SK-N-SH (cell line): ENCODE data around the gene GRIN1. TPM values are rescaled to one million over a fixed set of nuclear protein-coding genes. Genes with fewer than 3 reads are reported as not detected.

Experiments
- CTCF ChIA-PET: fragments of 300-600, 350-600 bp; formaldehyde crosslinking; extraction: SDS; loops from one replicate; lab custom pipeline; 2021; lab: Yijun Ruan, JAX
- POLR2A ChIA-PET: fragments of 350-600 bp; sonication (Branson Sonifier 250); formaldehyde crosslinking; extraction: SDS; loops from one replicate; lab custom pipeline; 2020; ENCODE audit warnings: antibody characterized with exemption, inconsistent platforms; lab: Yijun Ruan, JAX
- DNase-seq: peaks from one replicate; pipeline ENCODE4 v3.0.0; 2012
- H2AFZ ChIP-seq: fragments of 200-600 bp; sonication (generic); 2 replicates; pipeline ENCODE4 v1.8.1; 2016; ENCODE audit warnings: antibody characterized with exemption, mild to moderate bottlenecking, low read depth
- H3F3A ChIP-seq: fragments of 200-600 bp; sonication (generic); replicated peaks from 2 replicates; pipeline ENCODE3; 2016; ENCODE audit warnings: antibody characterized with exemption, mild to moderate bottlenecking; ENCODE audit not compliant: insufficient read depth
- H3K27ac ChIP-seq, 2 experiments: fragments of 200-500 bp in 1 of 2; fragments of 200-600 bp in 1 of 2; sonication (Bioruptor generic) in 1 of 2; sonication (generic), shearing (Covaris generic) in 1 of 2; 2 replicates each; pipeline versions ENCODE4 v1.5.1 to v1.6.1; 2014 to 2016; ENCODE audit warnings: low read depth in 2 of 2, inconsistent platforms in 1 of 2, low read length in 1 of 2, mild to moderate bottlenecking in 1 of 2, mixed read lengths in 1 of 2
- H3K27me3 ChIP-seq: fragments of 200-600 bp; sonication (generic), shearing (Covaris generic); 2 replicates; pipeline ENCODE4 v1.6.1; 2016; ENCODE audit warnings: mixed run types; ENCODE audit not compliant: insufficient read depth
- H3K36me3 ChIP-seq, 2 experiments: fragments of 200-500 bp in 1 of 2; fragments of 200-600 bp in 1 of 2; sonication (Bioruptor generic) in 1 of 2; sonication (generic) in 1 of 2; replicated peaks in 1 of 2; 2 replicates each; pipeline versions ENCODE3 to v1.5.1; 2014 to 2016; ENCODE audit warnings: low read length in 1 of 2, mild to moderate bottlenecking in 1 of 2; ENCODE audit not compliant: insufficient read depth in 2 of 2, control insufficient read depth in 1 of 2
- H3K4me1 ChIP-seq, 2 experiments: fragments of 200-500 bp in 1 of 2; fragments of 200-600 bp in 1 of 2; sonication (Bioruptor generic) in 1 of 2; sonication (generic), shearing (Covaris generic) in 1 of 2; 2 replicates each; pipeline versions ENCODE4 v1.5.1 to v1.6.1; 2014 to 2016; ENCODE audit warnings: low read depth in 1 of 2, low read length in 1 of 2, mixed run types in 1 of 2; ENCODE audit not compliant: insufficient read depth in 2 of 2, control insufficient read depth in 1 of 2
- H3K4me2 ChIP-seq: fragments of 200-600 bp; sonication (generic), shearing (Covaris generic); 2 replicates; pipeline ENCODE4 v1.6.1; 2017; ENCODE audit warnings: mixed run types
- H3K4me3 ChIP-seq, 2 experiments: fragments of 200-500 bp in 1 of 2; fragments of 200-600 bp in 1 of 2; sonication (Bioruptor generic) in 1 of 2; sonication (generic), shearing (Covaris generic) in 1 of 2; 2 replicates each; pipeline versions ENCODE4 v1.5.1 to v1.8.1; 2014 to 2016; ENCODE audit warnings: low read depth in 2 of 2, inconsistent platforms in 1 of 2, low read length in 1 of 2, mild to moderate bottlenecking in 1 of 2, mixed read lengths in 1 of 2, moderate library complexity in 1 of 2
- H3K79me2 ChIP-seq: fragments of 200-600 bp; sonication (generic); 2 replicates; pipeline ENCODE4 v1.8.1; 2017; ENCODE audit warnings: mild to moderate bottlenecking; ENCODE audit not compliant: insufficient read depth
- H3K9ac ChIP-seq: fragments of 200-600 bp; sonication (generic); 2 replicates; pipeline ENCODE4 v1.6.1; 2017; ENCODE audit warnings: mixed run types
- H3K9me2 ChIP-seq: fragments of 200-600 bp; sonication (generic); 2 replicates; pipeline ENCODE4 v1.6.1; 2017; ENCODE audit warnings: mixed run types
- H3K9me3 ChIP-seq: fragments of 200-600 bp; sonication (generic); 2 replicates; pipeline ENCODE4 v1.6.1; 2017; ENCODE audit warnings: mixed run types, mild to moderate bottlenecking, moderate library complexity
- H4K20me1 ChIP-seq: fragments of 200-600 bp; sonication (generic); 2 replicates; pipeline ENCODE4 v1.6.1; 2017; ENCODE audit warnings: mild to moderate bottlenecking, mixed run types; ENCODE audit not compliant: insufficient read depth
- CHD2 ChIP-seq: fragments of 150-350 bp; IDR thresholded peaks from 2 replicates; pipeline ENCODE4 v1.6.1; 2018; ENCODE audit warnings: low read length; ENCODE audit not compliant: partially characterized antibody
- CTCF ChIP-seq: fragments of 200-600 bp; sonication (generic); IDR thresholded peaks from 2 replicates; pipeline ENCODE4 v1.6.1; 2017; ENCODE audit warnings: antibody characterized with exemption, mild to moderate bottlenecking, moderate library complexity
- ELF1 ChIP-seq: IDR thresholded peaks from 2 replicates; pipeline ENCODE4 v1.4.0; 2012
- FOSL2 ChIP-seq: IDR thresholded peaks from 2 replicates; pipeline ENCODE4 v1.4.0; 2012; ENCODE audit warnings: low read depth, mild to moderate bottlenecking, moderate library complexity, borderline replicate concordance
- GABPA ChIP-seq: IDR thresholded peaks from 2 replicates; pipeline ENCODE4 v1.4.0; 2012; ENCODE audit warnings: low read depth, mild to moderate bottlenecking
- MAX ChIP-seq: IDR thresholded peaks from 2 replicates; pipeline ENCODE4 v1.4.0; 2012; ENCODE audit warnings: low read depth
- MEF2A ChIP-seq: IDR thresholded peaks from 2 replicates; pipeline ENCODE4 v1.4.0; 2012; ENCODE audit warnings: low read depth, borderline replicate concordance
- MXI1 ChIP-seq: IDR thresholded peaks from 2 replicates; pipeline ENCODE4 v1.6.1; 2012; ENCODE audit warnings: mild to moderate bottlenecking, low read depth, low read length, improper control_type of control experiment
- NFIC ChIP-seq: IDR thresholded peaks from 2 replicates; pipeline ENCODE4 v1.4.0; 2012; ENCODE audit warnings: borderline replicate concordance
- POLR2AphosphoS5 ChIP-seq: IDR thresholded peaks from 2 replicates; pipeline ENCODE4 v1.6.1; 2012; ENCODE audit warnings: low read depth, low read length
- REST ChIP-seq: IDR thresholded peaks from 2 replicates; pipeline ENCODE4 v1.6.1; 2012; ENCODE audit warnings: mild to moderate bottlenecking, low read depth, low read length, moderate library complexity
- RXRA ChIP-seq: IDR thresholded peaks from 2 replicates; pipeline ENCODE4 v1.4.0; 2012; ENCODE audit warnings: low read depth, mild to moderate bottlenecking, borderline replicate concordance
- SIN3A ChIP-seq: IDR thresholded peaks from 2 replicates; pipeline ENCODE4 v1.6.1; 2012; ENCODE audit warnings: low read depth, mild to moderate bottlenecking, low read length, moderate library complexity, borderline replicate concordance
- TAF1 ChIP-seq: IDR thresholded peaks from 2 replicates; pipeline ENCODE4 v1.6.1; 2012; ENCODE audit warnings: low read depth, mild to moderate bottlenecking, low read length, moderate library complexity, borderline replicate concordance
- YY1 ChIP-seq: IDR thresholded peaks from 2 replicates; pipeline ENCODE4 v1.4.0; 2012; ENCODE audit warnings: low read depth, mild to moderate bottlenecking
- ZBTB33 ChIP-seq: IDR thresholded peaks from 2 replicates; pipeline ENCODE4 v1.4.0; 2012; ENCODE audit warnings: low read depth, borderline replicate concordance
- WGBS: methylation state at CpG from one replicate; pipeline ENCODE4 v1.1.6; 2017; ENCODE audit warnings: low lambda C conversion rate; 5-methylcytosine and 5-hydroxymethylcytosine counted together
- polyA plus RNA-seq, 3 experiments: library from polyadenylated mRNA; depleted of rRNA; stranded (reverse); fragments of >200 nt; gene quantifications; 2 replicates each; pipeline ENCODE4 v1.2.3, GENCODE V29; 2012

The GRIN1 gene
- polyA plus RNA-seq, 1 of the 3 experiments (the other 2 are of a cell fraction) = not detected

- no peaks in the 10 kb centered on the region for H3K27me3 ChIP-seq
- WGBS = 2% methylated on average over 28 of the region's 98 CpGs
- H4K20me1 ChIP-seq = no peaks in the 10 kb centered on the region
- H3K79me2 ChIP-seq = peaks cover 69% of the 10 kb centered on the region
- H3K36me3 ChIP-seq = no peaks in the 10 kb centered on the region
- TF ChIP-seq FOSL2 = no peak
- TF ChIP-seq MXI1 = peak; percentile 83; the same call in 1 of the 2 replicates
- peak; percentile 81; the same call in 1 of the 2 replicates for TF ChIP-seq SIN3A
- peak; percentile 43; the same call in 1 of the 2 replicates for TF ChIP-seq REST
- peak; percentile 92 for TF ChIP-seq TAF1
- TF ChIP-seq POLR2AphosphoS5 = peak; percentile 85
- TF ChIP-seq YY1 = peak; percentile 91
- peak; percentile 59 for TF ChIP-seq CHD2
- TF ChIP-seq MAX = peak; percentile 82
- TF ChIP-seq GABPA = peak; percentile 95
- no peak for TF ChIP-seq NFIC
- peak; percentile 96 for TF ChIP-seq ELF1
- no peak for TF ChIP-seq RXRA
- no peak for TF ChIP-seq ZBTB33
- no peak for TF ChIP-seq CTCF
- TF ChIP-seq MEF2A = no peak
- peak within 1 kb of the TSS; percentile 87 to 100 for H3K4me3 ChIP-seq
- peaks cover 14% of the 10 kb centered on the region for H3F3A ChIP-seq
- ChIA-PET POLR2A (interaction anchor here (0.6 to 1.5 kb wide), 9 partner anchors 10 to 166 kb away, joined by 3 to 6 read pairs (median 3); partner anchors contain the start of genes RNF224 and SSNA1), CTCF (interaction anchor here (0.8 to 2.5 kb wide), 6 partner anchors 16 to 156 kb away, joined by 4 to 9 read pairs (median 4); partner anchors contain the start of gene RNF224)
- peak within 1 kb of the TSS; percentile 99 for H3K9ac ChIP-seq
- H3K4me1 ChIP-seq = peaks cover 11 to 38% of the 10 kb centered on the region in 2 experiments
- H3K27ac ChIP-seq = peak within 1 kb of the TSS; percentile 35 to 51; a peak in 3 of 4 replicates
- no peaks in the 10 kb centered on the region for H3K9me2 ChIP-seq
- peak within 1 kb of the TSS; percentile 100 for H3K4me2 ChIP-seq
- H2AFZ ChIP-seq = peak within 1 kb of the TSS; percentile 56
- no peaks in the 10 kb centered on the region for H3K9me3 ChIP-seq
- peak; percentile 99 for DNase-seq
Observed at GRCh38 chr9:137205126-137206069, 66.4 kb downstream of the GRIN1 start, which contains the start of the genes NDOR1 and TMEM203. TSS of gene NDOR1 (plus strand) at chr9:137205700. CDS start at chr9:137205778, 78 bp downstream. TSS of gene TMEM203 (minus strand) at chr9:137205648. CDS start at chr9:137205414, 234 bp downstream.
